ENCODE data around the gene DRD4. TPM values are rescaled to one million over a fixed set of nuclear protein-coding genes. Genes with fewer than 3 reads are reported as not detected.
"Not testable (repeated sequence)": the region's sequence is repeated elsewhere in the genome, so short reads cannot be mapped to it uniquely, and the experiment has no call there.

The DRD4 gene
- total RNA-seq, 1 donor: 0.10 TPM

GRCh38 chr11:688681-689080, 51.6 kb downstream of the DRD4 start:
- Histone ChIP-seq H3K27me3 (ENCODE audit: insufficient read depth, low read length) (no peaks in the 10 kb centered on the region), H3K4me1 (ENCODE audit: insufficient read depth, low read length) (peaks cover 24% of the 10 kb centered on the region), H3K9me3 (ENCODE audit: low read depth, low read length) (no peaks in the 10 kb centered on the region)

GRCh38 chr11:689625-690024, 52.6 kb downstream of the DRD4 start:
- Histone ChIP-seq H3K4me1 (ENCODE audit: insufficient read depth, low read length) (peaks cover 30% of the 10 kb centered on the region), H3K4me3 (ENCODE audit: low read length) (no peak overlapping the region), H3K9me3 (ENCODE audit: low read depth, low read length) (no peaks in the 10 kb centered on the region), H3K27me3 (ENCODE audit: insufficient read depth, low read length) (no peaks in the 10 kb centered on the region)

More at GRCh38 chr11:688681-689080, 51.6 kb downstream of the DRD4 start:
- no peak overlapping the region for H3K4me3 ChIP-seq (ENCODE audit: low read length)

- H3K9me3 ChIP-seq (ENCODE audit: low read depth, low read length); H3K4me3 ChIP-seq (ENCODE audit: low read length); H3K27me3 ChIP-seq (ENCODE audit: insufficient read depth, low read length): not testable (repeated sequence)
- H3K4me1 ChIP-seq (ENCODE audit: insufficient read depth, low read length): peaks cover 30% of the 10 kb centered on the region
Measured at GRCh38 chr11:690244-690643, 53.2 kb downstream of the DRD4 start.

Other genes with a start within 250 kb of the DRD4 start
- gene PKP3, start 243.1 kb upstream of the DRD4 start, total RNA-seq: not detected
- gene SIGIRR, start 222.3 kb upstream of the DRD4 start, total RNA-seq: 50.9 TPM
- 19.9 TPM for gene ANO9, start 195.3 kb upstream of the DRD4 start, total RNA-seq
- gene PTDSS2, start 187.0 kb upstream of the DRD4 start, total RNA-seq: 8.8 TPM
- 92.2 TPM for gene RNH1, start 130.0 kb upstream of the DRD4 start, total RNA-seq
- gene HRAS, start 101.7 kb upstream of the DRD4 start, total RNA-seq: 7.1 TPM
- gene LRRC56, start 99.7 kb upstream of the DRD4 start, total RNA-seq: 0.94 TPM
- gene LMNTD2, start 76.5 kb upstream of the DRD4 start, total RNA-seq: 2.1 TPM
- gene RASSF7, start 76.3 kb upstream of the DRD4 start, total RNA-seq: 16.6 TPM
- gene PHRF1, start 60.8 kb upstream of the DRD4 start, total RNA-seq: 25.1 TPM
- gene IRF7, start 21.3 kb upstream of the DRD4 start, total RNA-seq: 50.9 TPM
- 0.10 TPM for gene CDHR5, start 12.3 kb upstream of the DRD4 start, total RNA-seq
- gene SCT, start 10.1 kb upstream of the DRD4 start, total RNA-seq: not detected
- 30.7 TPM for gene DEAF1, start 58.0 kb downstream of the DRD4 start, total RNA-seq
- 8.3 TPM for gene TMEM80, start 58.5 kb downstream of the DRD4 start, total RNA-seq
- gene EPS8L2, start 69.0 kb downstream of the DRD4 start, total RNA-seq: 2.1 TPM
- 141 TPM for gene TALDO1, start 110.2 kb downstream of the DRD4 start, total RNA-seq
- 7.2 TPM for gene GATD1, start 140.2 kb downstream of the DRD4 start, total RNA-seq
- not detected for gene CEND1, start 152.8 kb downstream of the DRD4 start, total RNA-seq
- 3.5 TPM for gene SLC25A22, start 161.0 kb downstream of the DRD4 start, total RNA-seq
- gene PIDD1, start 168.0 kb downstream of the DRD4 start, total RNA-seq: 6.2 TPM
- gene RPLP2, start 172.7 kb downstream of the DRD4 start, total RNA-seq: 653 TPM
- 81.0 TPM for gene PNPLA2, start 181.6 kb downstream of the DRD4 start, total RNA-seq
- 0.84 TPM for gene CRACR2B, start 190.7 kb downstream of the DRD4 start, total RNA-seq
- 28.5 TPM for gene CD151, start 195.7 kb downstream of the DRD4 start, total RNA-seq
- 11.2 TPM for gene POLR2L, start 205.3 kb downstream of the DRD4 start, total RNA-seq
- 15.5 TPM for gene TSPAN4, start 205.6 kb downstream of the DRD4 start, total RNA-seq

Data from mononuclear cell (primary cell).